GM12864 (cell line): ENCODE data around the gene GNG8.
A peak's percentile ranks its signal among the peaks of the same experiment; 100 is the strongest.

Experiments used
- DNase-seq: peaks from one replicate; pipeline ENCODE4 v3.0.0-alpha.2; 2011; ENCODE audit warnings: low read depth
- H3K4me3 ChIP-seq: 2 replicates; pipeline ENCODE4 v1.5.1; 2011; ENCODE audit warnings: mild to moderate bottlenecking, low read depth, low read length, control low read depth
- TF ChIP-seq, protein P1 (sequence below): IDR thresholded peaks from 2 replicates; pipeline ENCODE4 v1.5.1; 2011; ENCODE audit warnings: low read depth, mild to moderate bottlenecking, moderate library complexity, low read length, control low read depth, inconsistent platforms; ENCODE audit errors: missing control alignments

The GNG8 gene

DNA sequence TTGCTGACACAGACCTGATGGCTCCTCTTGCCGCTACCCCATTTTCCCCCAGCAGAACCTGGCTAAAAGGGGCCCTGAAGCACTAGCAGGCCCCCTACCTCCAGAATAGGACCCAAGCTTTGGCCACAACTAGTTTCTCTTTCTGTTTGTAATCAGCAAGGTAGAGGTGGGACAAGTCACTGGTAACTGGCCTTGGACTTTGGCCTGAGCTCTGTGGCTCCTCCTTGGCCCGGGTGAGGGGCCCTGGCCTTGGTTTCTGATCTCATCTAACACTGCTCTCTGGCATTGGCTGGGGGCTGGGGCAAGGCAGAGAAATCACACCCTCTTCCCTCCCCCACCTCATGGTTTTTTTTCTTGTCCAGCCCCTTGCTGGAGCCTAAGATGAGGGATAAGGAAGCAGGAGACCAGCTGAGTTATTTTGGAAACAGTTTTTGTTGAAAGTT, 32.8 kb downstream of the GNG8 start:
- TF ChIP-seq, protein P1, sequence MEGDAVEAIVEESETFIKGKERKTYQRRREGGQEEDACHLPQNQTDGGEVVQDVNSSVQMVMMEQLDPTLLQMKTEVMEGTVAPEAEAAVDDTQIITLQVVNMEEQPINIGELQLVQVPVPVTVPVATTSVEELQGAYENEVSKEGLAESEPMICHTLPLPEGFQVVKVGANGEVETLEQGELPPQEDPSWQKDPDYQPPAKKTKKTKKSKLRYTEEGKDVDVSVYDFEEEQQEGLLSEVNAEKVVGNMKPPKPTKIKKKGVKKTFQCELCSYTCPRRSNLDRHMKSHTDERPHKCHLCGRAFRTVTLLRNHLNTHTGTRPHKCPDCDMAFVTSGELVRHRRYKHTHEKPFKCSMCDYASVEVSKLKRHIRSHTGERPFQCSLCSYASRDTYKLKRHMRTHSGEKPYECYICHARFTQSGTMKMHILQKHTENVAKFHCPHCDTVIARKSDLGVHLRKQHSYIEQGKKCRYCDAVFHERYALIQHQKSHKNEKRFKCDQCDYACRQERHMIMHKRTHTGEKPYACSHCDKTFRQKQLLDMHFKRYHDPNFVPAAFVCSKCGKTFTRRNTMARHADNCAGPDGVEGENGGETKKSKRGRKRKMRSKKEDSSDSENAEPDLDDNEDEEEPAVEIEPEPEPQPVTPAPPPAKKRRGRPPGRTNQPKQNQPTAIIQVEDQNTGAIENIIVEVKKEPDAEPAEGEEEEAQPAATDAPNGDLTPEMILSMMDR, result no peak
- H3K4me3 ChIP-seq, result peak overlapping the region; percentile 98
- DNase-seq, result no peak

DNA sequence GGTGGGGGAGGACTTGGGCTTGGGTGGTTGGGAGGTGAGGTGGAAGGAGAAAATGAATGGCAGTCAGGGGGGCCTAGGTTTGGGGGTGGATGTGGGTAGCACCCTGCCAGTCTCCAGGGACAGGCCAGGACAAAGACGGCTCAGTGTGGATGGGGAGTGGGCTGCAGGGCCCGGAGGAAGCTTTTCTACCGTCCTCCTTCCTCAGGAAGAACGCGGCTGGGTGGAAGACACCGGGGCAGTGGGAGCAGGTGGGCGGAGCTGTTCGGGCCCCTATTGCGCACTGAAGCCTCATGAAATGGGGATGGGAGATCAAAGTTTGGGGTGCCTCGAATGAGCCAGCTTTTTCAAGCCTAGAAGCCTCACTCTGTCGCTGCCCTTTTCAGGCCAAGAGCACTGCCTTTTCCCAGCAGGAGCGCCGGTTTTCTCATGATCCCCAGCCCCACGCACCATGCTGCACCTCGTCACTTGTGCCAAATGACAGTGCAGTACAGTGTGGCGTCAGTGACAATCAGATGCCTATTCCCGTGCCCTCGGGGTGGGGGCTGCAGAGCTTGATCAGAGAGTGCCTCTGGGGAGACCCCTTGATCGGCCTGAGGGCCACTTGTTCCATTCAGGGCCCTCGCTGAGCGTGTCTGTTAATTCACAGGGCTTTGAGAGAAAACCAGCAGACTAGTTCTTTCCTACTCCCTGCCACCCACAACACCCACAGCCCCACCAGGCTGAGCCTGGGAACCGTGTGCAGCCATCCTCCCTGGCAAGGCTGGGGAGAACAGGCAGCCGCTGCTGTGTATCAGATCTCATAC, 33.4 kb downstream of the GNG8 start:
- no peak for DNase-seq
- TF ChIP-seq, protein P1, result no peak
- H3K4me3 ChIP-seq, result peak overlapping the region; percentile 98

DNA sequence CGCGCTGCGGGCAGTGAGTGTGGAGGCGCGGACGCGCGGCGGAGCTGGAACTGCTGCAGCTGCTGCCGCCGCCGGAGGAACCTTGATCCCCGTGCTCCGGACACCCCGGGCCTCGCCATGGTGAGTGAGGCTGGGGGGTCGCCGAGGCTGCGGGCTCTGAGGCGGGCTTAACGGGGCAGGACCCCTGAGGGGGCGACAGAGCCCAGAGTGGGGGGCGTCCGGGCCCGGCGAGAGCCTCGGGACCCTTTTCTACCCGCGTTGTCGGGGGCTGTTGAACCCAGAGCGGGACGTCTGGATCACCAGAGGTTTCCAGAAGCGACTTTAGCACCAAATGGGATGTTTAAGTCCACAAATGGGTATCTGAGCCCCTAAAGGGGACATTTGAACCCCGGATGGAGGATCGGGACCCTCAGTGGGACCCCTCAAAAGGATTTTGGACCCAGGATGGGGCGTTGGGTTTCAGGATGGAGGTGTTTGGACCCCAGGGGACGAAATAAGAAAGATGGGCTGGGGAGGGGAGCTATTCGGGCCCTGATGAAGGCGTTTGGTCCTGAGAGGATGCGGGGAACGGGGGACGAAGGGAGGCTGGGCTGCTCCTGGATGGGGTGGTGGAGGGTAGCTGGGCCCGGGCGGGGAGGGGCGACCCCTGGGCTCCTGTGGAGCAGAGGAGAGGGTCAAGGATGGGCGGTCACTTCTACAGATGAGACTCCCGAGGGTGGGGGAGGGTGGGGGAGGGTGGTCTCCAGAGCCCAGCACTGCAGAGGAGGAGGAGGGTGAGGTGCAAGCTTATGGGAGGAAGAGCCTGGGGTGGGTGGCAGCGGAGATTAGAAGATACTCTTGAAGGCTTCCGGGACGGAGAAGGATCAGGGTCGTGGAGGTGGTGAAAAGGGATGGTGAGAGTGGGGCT, 34.4 kb downstream of the GNG8 start, which contains the start of gene CALM3:
CALM3 (plus strand) TSS at position 13 of the 907 bp plus-strand sequence; CDS start at position 118, 105 bp downstream.
- TF ChIP-seq, protein P1, result no peak
- DNase-seq, result no peak

DNA sequence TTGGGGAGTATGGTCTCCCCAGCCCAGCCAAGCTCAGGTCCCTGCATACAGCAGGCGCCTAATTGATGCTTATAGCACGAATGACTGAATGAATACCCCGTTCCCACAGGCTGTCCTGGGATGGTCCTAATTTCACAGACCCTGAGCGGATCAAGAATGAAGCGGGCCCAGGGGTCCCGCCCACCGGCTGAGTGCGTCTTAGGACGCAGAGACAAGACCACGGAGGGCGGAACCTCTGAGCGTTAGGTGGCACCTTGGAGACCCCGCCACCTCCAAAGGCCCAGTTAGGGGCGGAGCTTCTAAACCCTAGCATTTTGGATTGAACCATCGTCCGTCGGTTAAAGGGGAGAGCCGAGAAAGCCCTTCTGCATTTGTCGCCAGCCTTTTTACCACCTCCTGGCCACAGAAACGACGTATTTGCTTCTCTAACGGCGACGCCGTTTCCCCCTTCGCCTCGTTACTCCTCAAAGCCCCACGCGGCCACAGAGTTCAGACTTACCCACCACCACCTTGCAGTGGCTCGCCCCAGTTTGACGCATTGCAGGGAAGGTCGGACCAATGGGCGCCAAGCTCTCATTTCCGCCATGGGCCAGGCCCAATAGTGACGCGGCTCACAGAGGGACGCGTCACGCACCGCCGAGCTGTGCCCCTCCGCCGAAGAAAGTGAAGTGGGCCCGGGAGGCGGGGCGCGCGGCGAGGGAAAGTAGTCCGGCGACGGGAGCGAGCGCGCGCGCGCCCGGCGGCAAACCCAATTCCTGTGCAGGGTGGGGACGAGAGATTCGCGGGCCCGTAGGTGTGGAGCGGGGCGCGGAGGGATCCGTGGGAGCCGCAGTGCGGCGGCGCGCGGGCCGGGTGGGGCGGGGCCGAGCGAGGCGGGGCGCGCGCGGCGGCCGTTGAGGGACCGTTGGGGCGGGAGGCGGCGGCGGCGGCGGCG, 35.4 kb downstream of the GNG8 start:
- peak overlapping the region; percentile 98 for H3K4me3 ChIP-seq
- DNase-seq, result peak; percentile 96
- TF ChIP-seq, protein P1, result no peak

More for the DNA sequence above, 34.4 kb downstream of the GNG8 start, which contains the start of gene CALM3:
- H3K4me3 ChIP-seq, result peak within 1 kb of the TSS; percentile 98

DNA sequence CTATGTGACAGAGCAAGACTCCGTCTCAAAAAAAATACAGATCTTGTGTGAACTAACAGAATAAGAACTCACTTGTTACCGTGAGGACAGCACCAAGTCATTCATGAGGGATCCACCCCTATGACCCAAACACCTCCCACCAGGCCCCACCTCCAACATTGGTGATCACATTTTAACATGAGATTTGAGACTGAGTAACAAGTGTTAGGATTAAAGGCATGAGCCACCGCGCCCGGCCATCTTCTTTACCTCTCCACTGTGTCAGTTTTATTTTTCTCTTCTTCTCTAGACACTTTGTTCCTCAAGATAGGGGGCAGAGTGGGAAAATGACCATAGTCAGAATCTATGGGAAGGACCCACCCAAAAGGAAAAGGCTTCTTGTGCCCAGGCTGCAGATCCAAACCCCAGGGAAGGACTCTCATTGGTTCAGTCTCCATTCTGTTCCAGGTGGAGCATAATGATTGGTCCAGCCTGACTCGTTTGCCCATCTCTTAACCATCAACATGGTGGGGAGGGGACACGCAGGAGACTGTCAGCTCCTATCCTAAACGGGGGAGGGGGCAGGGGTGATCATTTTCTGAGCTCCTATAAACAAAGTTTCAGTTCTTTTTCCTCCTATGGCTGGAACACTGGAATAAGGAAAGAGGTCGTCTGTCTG, 36.2 kb downstream of the GNG8 start:
- no peak for DNase-seq
- H3K4me3 ChIP-seq, result peak overlapping the region; percentile 98
- TF ChIP-seq, protein P1, result no peak
